ENCODE measurements around the gene KRT34. TPM values are rescaled to one million over a fixed set of nuclear protein-coding genes. Genes with fewer than 3 reads are reported as not detected.
"Not testable (repeated sequence)": the region's sequence is repeated elsewhere in the genome, so short reads cannot be mapped to it uniquely, and the experiment has no call there.

Gene KRT34
- total RNA-seq, 2 experiments from 2014 or later = not detected

DNA sequence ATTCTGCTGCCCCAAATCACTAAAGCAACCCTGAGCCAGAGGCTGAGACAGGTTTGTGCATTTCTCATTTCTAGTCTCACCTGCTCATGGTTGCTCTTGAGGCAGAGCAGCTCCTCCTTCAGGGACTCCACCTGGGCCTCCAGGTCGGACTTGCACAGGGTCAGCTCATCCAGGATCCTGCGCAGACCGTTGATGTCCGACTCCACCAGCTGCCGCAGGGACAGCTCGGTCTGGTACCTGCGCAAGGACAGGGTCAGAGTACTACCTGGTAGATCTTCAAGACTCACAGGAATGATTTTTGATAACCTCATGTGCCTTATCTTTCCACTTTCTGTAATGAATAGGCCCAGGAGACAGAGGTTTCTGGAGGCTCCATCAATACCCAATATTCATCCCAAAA is 14.2 kb upstream of the KRT34 start:
- DNase-seq = no peak
- Mint-ChIP-seq H3K9me3 (ENCODE audit: low read depth) (no peaks in the 10 kb centered on the region), H3K27ac (no peak overlapping the region), H3K4me1 (no peaks in the 10 kb centered on the region), H3K27me3 (peaks cover 10% of the 10 kb centered on the region), H3K4me3 (no peak overlapping the region), H3K36me3 (no peaks in the 10 kb centered on the region)
- no peak for ATAC-seq
- CTCF ChIA-PET = no interaction called here

GRCh38 chr17:41395611-41396010 is 13.5 kb upstream of the KRT34 start:
- CTCF ChIA-PET = no interaction called here
- Mint-ChIP-seq H3K36me3 (no peaks in the 10 kb centered on the region), H3K4me1 (no peaks in the 10 kb centered on the region), H3K27ac (no peak overlapping the region), H3K27me3 (peaks cover 15% of the 10 kb centered on the region), H3K4me3 (no peak overlapping the region), H3K9me3 (ENCODE audit: low read depth) (no peaks in the 10 kb centered on the region)
- no peak for DNase-seq
- no peak for ATAC-seq

DNA sequence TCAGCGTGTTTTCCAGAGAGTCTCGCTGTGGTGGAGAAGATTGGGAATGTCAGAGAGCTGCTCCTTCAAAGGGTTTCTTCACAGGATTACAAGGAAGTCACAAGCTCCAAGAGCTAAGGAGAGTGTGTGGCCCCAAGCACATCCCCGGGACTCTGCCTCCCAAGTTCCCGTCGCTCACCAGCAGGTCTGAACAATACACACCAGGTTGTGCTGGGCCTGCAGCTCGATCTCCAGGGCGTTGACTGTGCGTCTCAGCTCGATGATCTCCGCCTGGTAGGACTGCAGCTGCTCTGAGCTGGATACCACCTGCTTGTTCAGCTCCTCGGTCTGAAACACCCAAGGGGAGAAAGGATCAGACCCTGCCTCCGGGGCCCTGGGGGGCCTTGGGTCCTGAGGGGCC is 12.9 kb upstream of the KRT34 start:
- H3K27ac Mint-ChIP-seq; DNase-seq; H3K36me3 Mint-ChIP-seq; ATAC-seq; H3K4me3 Mint-ChIP-seq; CTCF ChIA-PET; H3K9me3 Mint-ChIP-seq (ENCODE audit: low read depth); H3K4me1 Mint-ChIP-seq: not testable (repeated sequence)
- H3K27me3 Mint-ChIP-seq = peaks cover 19% of the 10 kb centered on the region

- ATAC-seq = no peak
- Mint-ChIP-seq H3K4me1 (no peaks in the 10 kb centered on the region), H3K4me3 (no peak overlapping the region), H3K27me3 (peaks cover 24% of the 10 kb centered on the region), H3K27ac (no peak overlapping the region), H3K36me3 (no peaks in the 10 kb centered on the region), H3K9me3 (ENCODE audit: low read depth) (no peaks in the 10 kb centered on the region)
- no peak for DNase-seq
- CTCF ChIA-PET = no interaction called here
Observed at GRCh38 chr17:41394254-41394996, 12.3 kb upstream of the KRT34 start.

DNA sequence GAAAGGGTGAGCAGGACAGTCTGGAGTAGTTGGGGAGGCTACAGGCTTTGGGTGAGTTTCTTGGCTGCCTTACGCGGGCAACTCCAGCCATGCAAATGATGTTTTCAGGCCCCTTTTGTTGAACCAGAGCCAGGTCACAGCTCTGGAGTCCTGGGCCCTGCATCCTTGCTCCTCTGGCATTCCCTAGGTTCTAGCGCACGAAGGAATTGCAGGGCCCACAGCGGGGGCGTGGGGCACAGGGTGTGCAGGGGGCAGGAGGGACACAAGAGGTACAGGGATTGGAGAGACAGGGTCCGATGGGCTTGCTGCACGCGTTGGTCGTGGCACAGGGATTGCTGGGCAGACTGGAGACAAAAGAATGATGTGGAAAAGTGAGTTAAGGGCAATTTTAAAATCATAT is 11.7 kb upstream of the KRT34 start:
- DNase-seq (no peak), ATAC-seq (no peak)
- no peaks in the 10 kb centered on the region for H3K4me1 Mint-ChIP-seq
- H3K9me3 Mint-ChIP-seq (ENCODE audit: low read depth) = no peaks in the 10 kb centered on the region
- no peak overlapping the region for H3K4me3 Mint-ChIP-seq
- CTCF ChIA-PET = no interaction called here
- H3K27me3 Mint-ChIP-seq = peaks cover 28% of the 10 kb centered on the region
- no peaks in the 10 kb centered on the region for H3K36me3 Mint-ChIP-seq
- H3K27ac Mint-ChIP-seq = no peak overlapping the region

- Mint-ChIP-seq H3K9me3 (ENCODE audit: low read depth) (no peaks in the 10 kb centered on the region), H3K36me3 (no peaks in the 10 kb centered on the region), H3K4me1 (no peaks in the 10 kb centered on the region), H3K27ac (no peak overlapping the region), H3K4me3 (no peak overlapping the region), H3K27me3 (peaks cover 30% of the 10 kb centered on the region)
- ATAC-seq (no peak), DNase-seq (no peak)
- CTCF ChIA-PET = no interaction called here
Observed at GRCh38 chr17:41393294-41393693, 11.2 kb upstream of the KRT34 start.

GRCh38 chr17:41392278-41392677 is 10.2 kb upstream of the KRT34 start:
- Mint-ChIP-seq H3K27me3 (peaks cover 32% of the 10 kb centered on the region), H3K4me3 (no peak overlapping the region), H3K36me3 (peaks cover 2% of the 10 kb centered on the region), H3K9me3 (ENCODE audit: low read depth) (no peaks in the 10 kb centered on the region), H3K27ac (no peak overlapping the region), H3K4me1 (no peaks in the 10 kb centered on the region)
- DNase-seq (no peak), ATAC-seq (no peak)
- CTCF ChIA-PET = no interaction called here

DNA sequence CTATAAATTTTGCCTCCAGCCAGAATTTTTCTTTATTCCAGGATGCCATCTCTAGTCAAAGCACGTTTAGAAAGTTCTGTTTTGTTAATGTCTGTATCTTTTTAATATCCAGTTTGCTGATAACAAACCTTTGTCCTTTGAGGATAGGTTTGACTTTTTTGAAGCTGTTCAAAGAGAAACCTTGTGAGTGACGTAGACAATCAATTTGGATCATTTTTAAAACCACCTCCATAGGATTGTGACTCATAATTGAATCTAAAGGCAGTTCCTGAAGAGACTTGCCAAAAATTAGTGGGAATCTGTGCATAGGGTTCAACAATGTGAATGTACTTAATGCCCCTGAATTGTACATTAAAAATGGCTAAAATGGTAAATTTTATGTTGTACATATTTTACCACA is 9.4 kb upstream of the KRT34 start:
- H3K27ac Mint-ChIP-seq = no peak overlapping the region
- no peaks in the 10 kb centered on the region for H3K4me1 Mint-ChIP-seq
- no peak overlapping the region for H3K4me3 Mint-ChIP-seq
- H3K9me3 Mint-ChIP-seq (ENCODE audit: low read depth) = peaks cover 2% of the 10 kb centered on the region
- peaks cover 34% of the 10 kb centered on the region for H3K27me3 Mint-ChIP-seq
- DNase-seq (no peak), ATAC-seq (no peak)
- peaks cover 2% of the 10 kb centered on the region for H3K36me3 Mint-ChIP-seq
- CTCF ChIA-PET = no interaction called here

DNA sequence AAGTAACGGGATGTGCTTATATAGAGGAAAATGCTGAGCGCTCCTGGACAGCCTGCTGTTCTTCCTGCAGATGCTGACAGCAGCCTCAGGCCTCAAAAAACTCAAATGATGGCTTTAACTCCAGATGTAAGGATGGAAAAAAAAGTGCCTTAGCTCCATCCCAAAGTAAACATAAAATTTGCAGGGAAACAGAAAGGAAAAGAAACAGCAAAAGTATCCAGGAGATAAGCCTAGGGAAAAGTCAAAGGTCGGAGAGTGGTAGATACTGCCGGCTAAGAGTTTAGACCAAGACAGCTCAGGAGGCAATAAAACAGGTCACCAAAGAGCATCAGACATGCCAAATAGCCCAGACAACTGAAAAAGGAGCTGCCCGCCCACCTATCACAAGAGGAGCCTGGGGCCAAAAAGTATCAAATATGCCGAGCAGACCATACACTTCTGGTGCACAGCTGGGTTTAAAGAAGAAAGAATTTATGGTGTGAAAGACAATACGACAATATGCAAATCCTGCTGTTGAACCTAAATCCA is 8.4 kb upstream of the KRT34 start:
- peaks cover 3% of the 10 kb centered on the region for H3K9me3 Mint-ChIP-seq (ENCODE audit: low read depth)
- DNase-seq = no peak
- ATAC-seq = no peak
- no peak overlapping the region for H3K4me3 Mint-ChIP-seq
- no peak overlapping the region for H3K27ac Mint-ChIP-seq
- CTCF ChIA-PET = interaction anchor here (1.0 to 1.5 kb wide), 2 partner anchors 21 to 159 kb away, joined by 3 to 4 read pairs; partner anchors contain the start of gene KRT33B
- peaks cover 2% of the 10 kb centered on the region for H3K36me3 Mint-ChIP-seq
- H3K27me3 Mint-ChIP-seq = peaks cover 33% of the 10 kb centered on the region
- no peaks in the 10 kb centered on the region for H3K4me1 Mint-ChIP-seq

DNA sequence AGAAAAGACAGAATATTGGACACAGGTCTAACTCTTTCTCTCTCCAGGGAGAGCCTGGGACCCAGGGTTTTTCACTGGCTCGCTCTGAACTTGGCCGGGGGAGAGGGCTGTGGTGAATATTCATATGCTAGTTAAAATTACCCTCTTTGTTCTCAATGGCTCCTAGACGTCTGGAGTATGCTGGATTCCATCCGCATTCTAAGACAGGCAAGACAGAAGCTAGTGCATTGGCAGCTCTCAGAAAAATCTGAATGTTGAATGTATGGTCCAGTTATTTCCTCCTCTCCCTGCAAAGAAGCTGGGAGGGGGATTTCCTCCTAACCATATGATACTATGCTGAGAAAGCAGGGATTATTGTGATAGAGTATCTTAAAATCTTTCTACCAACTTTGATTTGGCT is 5.6 kb upstream of the KRT34 start:
- DNase-seq (no peak), ATAC-seq (no peak)
- no peak overlapping the region for H3K27ac Mint-ChIP-seq
- CTCF ChIA-PET = no interaction called here
- H3K4me1 Mint-ChIP-seq = no peaks in the 10 kb centered on the region
- H3K27me3 Mint-ChIP-seq = peaks cover 37% of the 10 kb centered on the region
- H3K9me3 Mint-ChIP-seq (ENCODE audit: low read depth) = peaks cover 3% of the 10 kb centered on the region
- H3K4me3 Mint-ChIP-seq = no peak overlapping the region
- H3K36me3 Mint-ChIP-seq = peaks cover 2% of the 10 kb centered on the region

DNA sequence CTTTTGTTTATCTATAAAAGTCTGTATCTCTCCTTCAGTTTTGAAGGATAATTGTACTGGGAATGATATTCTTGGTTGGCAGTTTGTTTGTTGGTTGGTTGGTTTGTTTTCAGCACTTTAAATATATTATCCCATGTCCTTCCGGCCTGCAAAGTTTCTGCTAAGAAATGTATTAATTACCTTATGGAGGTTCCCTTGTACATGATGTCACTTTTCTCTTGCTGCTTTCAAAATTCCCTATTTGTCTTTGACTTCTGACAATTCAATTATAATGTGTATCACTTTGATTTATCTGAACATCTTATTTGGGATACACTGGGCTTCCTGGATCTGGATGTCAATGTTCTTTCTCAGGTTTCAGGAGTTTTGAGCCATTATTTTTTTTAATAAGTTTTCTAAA is 4.1 kb upstream of the KRT34 start:
- CTCF ChIA-PET = no interaction called here
- Mint-ChIP-seq H3K9me3 (ENCODE audit: low read depth) (peaks cover 3% of the 10 kb centered on the region), H3K4me3 (no peak overlapping the region), H3K27ac (no peak overlapping the region), H3K27me3 (peaks cover 31% of the 10 kb centered on the region), H3K36me3 (peaks cover 2% of the 10 kb centered on the region), H3K4me1 (no peaks in the 10 kb centered on the region)
- no peak for ATAC-seq
- no peak for DNase-seq

- Mint-ChIP-seq H3K27me3 (peaks cover 14% of the 10 kb centered on the region), H3K4me1 (no peaks in the 10 kb centered on the region), H3K36me3 (peaks cover 2% of the 10 kb centered on the region), H3K4me3 (no peak overlapping the region), H3K27ac (no peak overlapping the region), H3K9me3 (ENCODE audit: low read depth) (peaks cover 3% of the 10 kb centered on the region)
- ATAC-seq (no peak), DNase-seq (no peak)
- CTCF ChIA-PET = no interaction called here
Observed at GRCh38 chr17:41383690-41384089, 1.6 kb upstream of the KRT34 start.

GRCh38 chr17:41382394-41382793 is 288 bp upstream of the KRT34 start:
- ATAC-seq (no peak), DNase-seq (no peak)
- Mint-ChIP-seq H3K9me3 (ENCODE audit: low read depth) (peaks cover 3% of the 10 kb centered on the region), H3K4me1 (no peaks in the 10 kb centered on the region), H3K27ac (no peak overlapping the region), H3K27me3 (peaks cover 11% of the 10 kb centered on the region), H3K36me3 (no peaks in the 10 kb centered on the region), H3K4me3 (no peak overlapping the region)
- CTCF ChIA-PET = no interaction called here

DNA sequence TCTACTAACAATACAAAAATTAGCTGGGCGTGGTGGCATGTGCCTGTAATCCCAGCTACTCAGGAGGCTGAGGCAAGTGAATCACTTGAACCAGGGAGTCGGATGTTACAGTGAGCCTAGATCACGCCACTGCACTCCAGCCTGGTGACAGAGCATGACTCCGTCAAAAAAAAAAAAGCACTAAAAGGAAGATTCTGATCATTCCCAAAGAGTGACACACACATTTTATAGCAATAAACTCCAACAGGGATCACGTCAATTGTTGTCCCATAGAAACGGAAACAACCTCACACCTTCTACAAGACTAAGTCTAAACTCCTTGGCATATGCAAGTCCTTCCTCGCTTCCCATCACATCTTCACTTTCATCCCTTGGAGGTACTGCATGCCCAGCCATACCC is 2.0 kb downstream of the KRT34 start:
- H3K36me3 Mint-ChIP-seq; CTCF ChIA-PET; H3K9me3 Mint-ChIP-seq (ENCODE audit: low read depth); H3K4me1 Mint-ChIP-seq; H3K27ac Mint-ChIP-seq; H3K4me3 Mint-ChIP-seq; ATAC-seq; DNase-seq: not testable (repeated sequence)
- peaks cover 12% of the 10 kb centered on the region for H3K27me3 Mint-ChIP-seq

Measured in activated CD8-positive, alpha-beta memory T cell treated with anti-CD3 and anti-CD28 coated beads, Interleukin-2, amount 10 ng/mL, durations not matched to agents 7 days and 5 days (primary cell).